GM12878 (cell line): Measurements from ENCODE around the gene WDSUB1. TPM values are rescaled to one million over a fixed set of nuclear protein-coding genes. Genes with fewer than 3 reads are reported as not detected.

Experiments
- ATAC-seq: fragments of 200-7000 bp; cut with Tn5 transposase; 3 replicates; pipeline ENCODE4 v1.9.1; 2020; ENCODE audit warnings: mild to moderate bottlenecking, moderate library complexity
- BruUV-seq: library from RNA; stranded (reverse); fragments of 400-500 nt; replicated peaks from 2 replicates; lab custom pipeline; 2021; lab: Mats Ljungman, UMichigan
- CTCF ChIA-PET: fragments of 300-600 bp; sonication (Branson Sonifier 250); formaldehyde crosslinking; extraction: SDS; loops from one replicate; lab custom pipeline; 2021; ENCODE audit warnings: inconsistent platforms; lab: Yijun Ruan, JAX
- POLR2A ChIA-PET: fragments of 350-600 bp; formaldehyde crosslinking; extraction: SDS; loops from one replicate; lab custom pipeline; 2021; ENCODE audit warnings: inconsistent platforms; lab: Charles Lee
- RAD21 ChIA-PET: fragments of 300-600 bp; sonication (Branson Sonifier 250); formaldehyde crosslinking; loops from one replicate; lab custom pipeline; 2023; ENCODE audit warnings: antibody characterized with exemption; ENCODE audit not compliant: unreplicated experiment; lab: Charles Lee
- SMC1A ChIA-PET: fragments of 300-600 bp; sonication (Branson Sonifier 250); formaldehyde crosslinking; loops from one replicate; lab custom pipeline; 2023; ENCODE audit not compliant: unreplicated experiment, uncharacterized antibody; lab: Charles Lee
- DNase-seq: peaks from one replicate; pipeline ENCODE4 v3.0.0-alpha.2; 2011; ENCODE audit warnings: low read depth, low spot score
- FAIRE-seq: peaks from 3 replicates; lab custom pipeline; 2011; peaks lifted over from hg19 to GRCh38; lab: Jason Lieb, UNC
- H2AFZ ChIP-seq: 2 replicates; pipeline ENCODE4 v1.6.0; 2011; ENCODE audit warnings: low read depth, low read length, control low read depth; ENCODE audit not compliant: control insufficient read depth
- H3K27ac ChIP-seq: 2 replicates; pipeline ENCODE4 v1.5.1; 2011; ENCODE audit warnings: control low read depth; ENCODE audit not compliant: control insufficient read depth, insufficient read depth
- H3K27me3 ChIP-seq, 2 experiments: replicated peaks in 1 of 2; 2 replicates each; pipeline versions ENCODE4 v1.6.0 to v1.6.1; 2011; ENCODE audit warnings: low read length in 1 of 2; ENCODE audit not compliant: control insufficient read depth in 2 of 2, insufficient read depth in 2 of 2
- H3K36me3 ChIP-seq, 2 experiments: 2 replicates each; pipeline ENCODE4 v1.5.1; 2011; ENCODE audit warnings: low read length in 1 of 2; ENCODE audit not compliant: control insufficient read depth in 2 of 2, insufficient read depth in 2 of 2
- H3K4me1 ChIP-seq: 2 replicates; pipeline ENCODE4 v1.6.1; 2011; ENCODE audit warnings: mild to moderate bottlenecking, low read length, moderate library complexity, mixed read lengths; ENCODE audit not compliant: control insufficient read depth, insufficient read depth
- H3K4me2 ChIP-seq: 2 replicates; pipeline ENCODE4 v1.6.0; 2011; ENCODE audit warnings: control low read depth; ENCODE audit not compliant: control insufficient read depth, insufficient read depth
- H3K4me3 ChIP-seq: fragments of 200-600 bp; sonication (generic); 2 replicates; pipeline ENCODE4 v1.5.1; 2016
- H3K79me2 ChIP-seq: 2 replicates; pipeline ENCODE4 v1.6.0; 2011; ENCODE audit warnings: low read length; ENCODE audit not compliant: control insufficient read depth, insufficient read depth
- H3K9ac ChIP-seq: 2 replicates; pipeline ENCODE4 v1.8.0; 2011; ENCODE audit warnings: low read length, control low read depth, mixed read lengths; ENCODE audit not compliant: control insufficient read depth, insufficient read depth
- H3K9me3 ChIP-seq: replicated peaks from 3 replicates; pipeline ENCODE4 v1.5.1; 2011; ENCODE audit warnings: mild to moderate bottlenecking, low read length; ENCODE audit not compliant: control insufficient read depth, insufficient read depth
- H4K20me1 ChIP-seq: 2 replicates; pipeline ENCODE4 v1.6.0; 2011; ENCODE audit not compliant: control insufficient read depth, insufficient read depth
- CREB1 ChIP-seq: IDR thresholded peaks from 2 replicates; pipeline ENCODE4 v1.6.1; 2012; ENCODE audit warnings: low read depth, mild to moderate bottlenecking, inconsistent platforms
- EED ChIP-seq: sonication (generic); IDR thresholded peaks from 2 replicates; pipeline ENCODE4 v1.6.1; 2016; ENCODE audit warnings: antibody characterized with exemption, low read depth
- HDGF ChIP-seq: fragments of 450-650 bp; IDR thresholded peaks from 2 replicates; pipeline ENCODE4 v1.6.1; 2016; ENCODE audit warnings: antibody characterized with exemption
- MLLT1 ChIP-seq: fragments of 450-650 bp; IDR thresholded peaks from 2 replicates; pipeline ENCODE4 v1.6.1; 2016; ENCODE audit warnings: mild to moderate bottlenecking
- MTA3 ChIP-seq: IDR thresholded peaks from 2 replicates; pipeline ENCODE4 v1.6.1; 2012; ENCODE audit warnings: low read length, inconsistent platforms, borderline replicate concordance
- NFXL1 ChIP-seq: fragments of 450-650 bp; IDR thresholded peaks from 2 replicates; pipeline ENCODE4 v1.6.1; 2017; ENCODE audit warnings: antibody characterized with exemption, mild to moderate bottlenecking, borderline replicate concordance
- TBL1XR1 ChIP-seq: IDR thresholded peaks from 2 replicates; pipeline ENCODE4 v1.6.1; 2012; ENCODE audit warnings: low read depth, low read length, improper control_type of control experiment
- ZBTB40 ChIP-seq: fragments of 450-650 bp; IDR thresholded peaks from 2 replicates; pipeline ENCODE4 v1.6.1; 2016; ENCODE audit warnings: mild to moderate bottlenecking, moderate library complexity, borderline replicate concordance
- in situ Hi-C: fragments of 300-500 bp; cut with MboI; formaldehyde crosslinking; loops from 9 replicates; pipeline ENCODE4 v1.14.3; 2018; ENCODE audit warnings: mixed read lengths
- intact Hi-C: fragments of 100-400 bp; cut with micrococcal nuclease; formaldehyde crosslinking; loops from one replicate; pipeline ENCODE4 v1.14.2; 2022; ENCODE audit not compliant: unreplicated experiment
- polyA plus RNA-seq, 11 experiments: library from polyadenylated mRNA; depleted of rRNA in 4 of 11; unstranded in 6 of 11; stranded (reverse) in 5 of 11; fragments of >200 nt; fragmentation: Nextera tagmentation in 4 of 11; fragmentation: Illumina TruSeq in 1 of 11; extraction: Ambion mirVana in 4 of 11; extraction: Trizol in 1 of 11; gene quantifications; 1 replicate in 1 of 11; 2 replicates in 10 of 11; pipeline versions ENCODE4 v1.2.1 to v1.2.3, GENCODE V29; 2011 to 2016; ENCODE audit warnings: inconsistent platforms in 2 of 11, missing spikeins in 2 of 11, low read depth in 1 of 11
- total RNA-seq, 4 experiments: library from RNA; depleted of rRNA in 3 of 4; stranded (reverse); fragments of >200 nt in 3 of 4; fragmentation: Illumina TruSeq in 1 of 4; extraction: Trizol in 1 of 4; gene quantifications; 2 replicates each; pipeline versions ENCODE4 v1.2.1 to v1.2.3, GENCODE V29; 2013 to 2021

WDSUB1 gene
- total and polyA plus RNA-seq, 10 of the 15 experiments (the other 5 are each of a cell fraction or from before 2014, with no cell fraction given): 4.4 to 12.7 (median 7.6) TPM

GRCh38 chr2:159226608-159227385 lies 59.7 kb downstream of the WDSUB1 start:
- H3K27ac ChIP-seq: no peak overlapping the region

More at GRCh38 chr2:159226608-159227385, 59.7 kb downstream of the WDSUB1 start:
- ChIA-PET SMC1A (interaction anchor here (0.6 to 1.4 kb wide), 2 partner anchors 10 to 108 kb away, joined by 3 read pairs; no protein-coding TSS in a partner anchor), POLR2A (no interaction called here), CTCF (interaction anchor here (0.6 kb wide), 1 partner anchor 26 kb away, joined by 3 read pairs; no protein-coding TSS in a partner anchor), RAD21 (no interaction called here)
- Histone ChIP-seq H2AFZ (no peak overlapping the region), H3K4me2 (no peak overlapping the region), H3K36me3 (no peaks in the 10 kb centered on the region), H3K27me3 (no peaks in the 10 kb centered on the region), H3K4me1 (no peaks in the 10 kb centered on the region), H3K79me2 (no peaks in the 10 kb centered on the region), H3K9me3 (no peaks in the 10 kb centered on the region), H3K4me3 (no peak overlapping the region), H4K20me1 (no peaks in the 10 kb centered on the region), H3K9ac (no peak overlapping the region)
- DNase-seq (no peak), FAIRE-seq (no peak), ATAC-seq (no peak)
- intact Hi-C loops (no loop called here), in situ Hi-C loops (no loop called here)
- BruUV-seq: no TSS peak
- peak; percentile 81 for TF ChIP-seq ZBTB40
- TF ChIP-seq MLLT1: no peak
- no peak for TF ChIP-seq EED
- no peak for TF ChIP-seq NFXL1
- TF ChIP-seq MTA3: no peak
- no peak for TF ChIP-seq TBL1XR1
- no peak for TF ChIP-seq HDGF
- TF ChIP-seq CREB1: no peak
- TF ChIP-seq, all 136 proteins: peak for 1
